ENCODE measurements around the gene ZBTB6.

Gene ZBTB6

GRCh38 chr9:122912964-122913673 is at the start of gene ZBTB6:
ZBTB6 (minus strand) TSS chr9:122913323; CDS start chr9:122912072, 1,251 bp downstream.
- DNase-seq (ENCODE audit: low read depth in 2 of 3, low spot score in 1 of 3), result peak; percentile 46 to 71 (median 63)

- no peak for DNase-seq (ENCODE audit: low read depth in 2 of 3, low spot score in 1 of 3)
Measured at GRCh38 chr9:122961139-122961538, 48.0 kb upstream of the ZBTB6 start.

- no peak for DNase-seq (ENCODE audit: low read depth in 2 of 3, low spot score in 1 of 3)
Measured at GRCh38 chr9:122955961-122956360, 42.8 kb upstream of the ZBTB6 start.

GRCh38 chr9:122954253-122954691 is 41.1 kb upstream of the ZBTB6 start:
- no peak for DNase-seq (ENCODE audit: low read depth in 2 of 3, low spot score in 1 of 3)

- DNase-seq (ENCODE audit: low read depth in 2 of 3, low spot score in 1 of 3), result no peak
Measured at GRCh38 chr9:122951056-122951455, 37.9 kb upstream of the ZBTB6 start.

- no peak for DNase-seq (ENCODE audit: low read depth in 2 of 3, low spot score in 1 of 3)
Measured at GRCh38 chr9:122950263-122950662, 37.1 kb upstream of the ZBTB6 start.

GRCh38 chr9:122949696-122950095 is 36.6 kb upstream of the ZBTB6 start:
- DNase-seq (ENCODE audit: low read depth in 2 of 3, low spot score in 1 of 3), result no peak

- DNase-seq (ENCODE audit: low read depth in 2 of 3, low spot score in 1 of 3), result no peak
Measured at GRCh38 chr9:122948313-122948712, 35.2 kb upstream of the ZBTB6 start.

- DNase-seq (ENCODE audit: low read depth in 2 of 3, low spot score in 1 of 3), result no peak
Measured at GRCh38 chr9:122946461-122947005, 33.4 kb upstream of the ZBTB6 start.

GRCh38 chr9:122944960-122945888 is 32.1 kb upstream of the ZBTB6 start:
- DNase-seq (ENCODE audit: low read depth in 2 of 3, low spot score in 1 of 3), result no peak

- DNase-seq (ENCODE audit: low read depth in 2 of 3, low spot score in 1 of 3), result no peak
Measured at GRCh38 chr9:122941582-122942234, 28.6 kb upstream of the ZBTB6 start.

- peak; percentile 94 to 99 (median 97) for DNase-seq (ENCODE audit: low read depth in 2 of 3, low spot score in 1 of 3)
Measured at GRCh38 chr9:122940749-122941581, 27.8 kb upstream of the ZBTB6 start, which contains the start of gene RABGAP1. RABGAP1 (plus strand) TSS chr9:122941020; CDS start chr9:122957060, 16,040 bp downstream.

GRCh38 chr9:122940454-122940748 is 27.3 kb upstream of the ZBTB6 start:
- DNase-seq (ENCODE audit: low read depth in 2 of 3, low spot score in 1 of 3), result no peak

- DNase-seq (ENCODE audit: low read depth in 2 of 3, low spot score in 1 of 3), result no peak
Measured at GRCh38 chr9:122939601-122940000, 26.5 kb upstream of the ZBTB6 start.

GRCh38 chr9:122936883-122937282 is 23.8 kb upstream of the ZBTB6 start:
- DNase-seq (ENCODE audit: low read depth in 2 of 3, low spot score in 1 of 3), result no peak

GRCh38 chr9:122936464-122936863 is 23.3 kb upstream of the ZBTB6 start:
- DNase-seq (ENCODE audit: low read depth in 2 of 3, low spot score in 1 of 3), result no peak

GRCh38 chr9:122931226-122932121 is 18.4 kb upstream of the ZBTB6 start, which contains the start of gene ZBTB26:
ZBTB26 (minus strand) TSS chr9:122931512; CDS start chr9:122919934, 11,578 bp downstream.
- peak; percentile 82 to 88 (median 86) for DNase-seq (ENCODE audit: low read depth in 2 of 3, low spot score in 1 of 3)

- no peak for DNase-seq (ENCODE audit: low read depth in 2 of 3, low spot score in 1 of 3)
Measured at GRCh38 chr9:122930541-122931225, 17.6 kb upstream of the ZBTB6 start.

All from stimulated activated CD4-positive, alpha-beta T cell treated with anti-CD3 and anti-CD28 coated beads, Interleukin-12 subunit alpha, Interleukin-12 subunit beta, amount 100 ng/mL, for 48 hours (primary cell).